ENCODE measurements around the gene SF3B5. TPM values are rescaled to one million over a fixed set of nuclear protein-coding genes. Genes with fewer than 3 reads are reported as not detected.

Gene SF3B5
- total RNA-seq, 4 donors from 2014 or later = 60.2 to 187 (median 101) TPM

DNA sequence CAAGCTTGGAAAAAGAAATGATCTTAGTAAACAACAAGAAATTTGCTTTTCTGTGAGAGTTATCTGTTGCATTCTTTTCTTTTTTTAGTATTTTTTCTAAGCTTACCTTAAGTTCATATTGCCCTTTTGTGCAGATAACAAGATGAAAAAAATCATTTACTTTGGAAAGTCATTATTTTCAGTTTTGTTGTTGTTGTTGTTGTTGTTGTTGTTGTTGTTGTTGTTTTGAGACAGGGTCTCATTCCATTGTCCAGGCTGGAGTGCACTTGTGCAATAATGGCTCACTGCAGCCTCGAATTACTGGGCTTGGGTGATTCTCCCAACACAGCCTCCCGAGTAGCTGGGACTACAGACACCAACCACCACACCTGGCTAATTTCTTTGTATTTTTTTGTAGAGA lies 46.1 kb upstream of the SF3B5 start:
- TF ChIP-seq EP300 (IDR thresholded peaks at IDR 0.05; ENCODE audit: low read depth) = no peak
- no peak for TF ChIP-seq POLR2A (IDR thresholded peaks at IDR 0.05)
- TF ChIP-seq, protein P1, sequence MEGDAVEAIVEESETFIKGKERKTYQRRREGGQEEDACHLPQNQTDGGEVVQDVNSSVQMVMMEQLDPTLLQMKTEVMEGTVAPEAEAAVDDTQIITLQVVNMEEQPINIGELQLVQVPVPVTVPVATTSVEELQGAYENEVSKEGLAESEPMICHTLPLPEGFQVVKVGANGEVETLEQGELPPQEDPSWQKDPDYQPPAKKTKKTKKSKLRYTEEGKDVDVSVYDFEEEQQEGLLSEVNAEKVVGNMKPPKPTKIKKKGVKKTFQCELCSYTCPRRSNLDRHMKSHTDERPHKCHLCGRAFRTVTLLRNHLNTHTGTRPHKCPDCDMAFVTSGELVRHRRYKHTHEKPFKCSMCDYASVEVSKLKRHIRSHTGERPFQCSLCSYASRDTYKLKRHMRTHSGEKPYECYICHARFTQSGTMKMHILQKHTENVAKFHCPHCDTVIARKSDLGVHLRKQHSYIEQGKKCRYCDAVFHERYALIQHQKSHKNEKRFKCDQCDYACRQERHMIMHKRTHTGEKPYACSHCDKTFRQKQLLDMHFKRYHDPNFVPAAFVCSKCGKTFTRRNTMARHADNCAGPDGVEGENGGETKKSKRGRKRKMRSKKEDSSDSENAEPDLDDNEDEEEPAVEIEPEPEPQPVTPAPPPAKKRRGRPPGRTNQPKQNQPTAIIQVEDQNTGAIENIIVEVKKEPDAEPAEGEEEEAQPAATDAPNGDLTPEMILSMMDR (IDR thresholded peaks at IDR 0.05) = no peak
- no peak for TF ChIP-seq POLR2AphosphoS5 (IDR thresholded peaks at IDR 0.05)
- H3K27me3 ChIP-seq = no peaks in the 10 kb centered on the region
- H3K9me3 ChIP-seq = no peaks in the 10 kb centered on the region
- DNase-seq = no peak
- 79 to 89% methylated on average over 2 of the region's 2 CpGs for WGBS, 2 donors (ENCODE audit: low coverage in 1 of 2)
- H3K27ac ChIP-seq = no peak overlapping the region
- H3K36me3 ChIP-seq = no peaks in the 10 kb centered on the region
- in situ Hi-C loops (cut with MboI; ENCODE audit: low pct_ligation_motif_present in 1 of 4, low pct_unique_long_range_greater_than_20kb in 1 of 4, low sequenced_read_pairs in 3 of 4) (no loop called here), intact Hi-C loops (cut with DNase I; ENCODE audit: low total_unique reads) (no loop called here)
- no peak overlapping the region for H3K4me3 ChIP-seq
- no peaks in the 10 kb centered on the region for H3K4me1 ChIP-seq

DNA sequence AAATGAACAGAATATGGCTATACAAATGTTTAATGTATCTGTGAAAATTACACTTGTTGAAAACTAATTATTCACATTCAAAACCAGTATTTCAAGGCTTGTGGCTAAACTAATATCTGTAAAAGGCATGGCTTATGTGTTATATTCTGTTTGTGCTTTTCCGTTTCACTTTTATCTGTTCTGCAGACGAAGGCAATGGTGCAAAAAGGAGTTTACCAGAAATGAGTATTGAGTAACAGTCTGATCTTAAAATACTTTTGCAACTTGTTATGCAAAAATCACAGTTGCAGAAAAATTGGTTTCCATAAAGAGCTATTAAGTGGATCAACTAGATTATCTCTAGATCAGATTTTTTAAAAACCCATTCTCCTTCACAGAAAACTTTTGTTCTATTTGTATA lies 45.5 kb upstream of the SF3B5 start:
- TF ChIP-seq POLR2AphosphoS5 (IDR thresholded peaks at IDR 0.05) = no peak
- TF ChIP-seq, protein P1 (IDR thresholded peaks at IDR 0.05) = no peak
- no peak for TF ChIP-seq EP300 (IDR thresholded peaks at IDR 0.05; ENCODE audit: low read depth)
- TF ChIP-seq POLR2A (IDR thresholded peaks at IDR 0.05) = no peak
- intact Hi-C loops (cut with DNase I; ENCODE audit: low total_unique reads) = no loop called here
- DNase-seq = no peak
- Histone ChIP-seq H3K4me1 (no peaks in the 10 kb centered on the region), H3K27me3 (no peaks in the 10 kb centered on the region), H3K27ac (no peak overlapping the region), H3K36me3 (no peaks in the 10 kb centered on the region), H3K4me3 (no peak overlapping the region), H3K9me3 (no peaks in the 10 kb centered on the region)
- WGBS, 2 donors (ENCODE audit: low coverage in 1 of 2) = 74 to 85% methylated on average over 2 of the region's 2 CpGs
- in situ Hi-C loops (cut with MboI; ENCODE audit: low pct_ligation_motif_present in 1 of 4, low pct_unique_long_range_greater_than_20kb in 1 of 4, low sequenced_read_pairs in 3 of 4) = no loop called here

DNA sequence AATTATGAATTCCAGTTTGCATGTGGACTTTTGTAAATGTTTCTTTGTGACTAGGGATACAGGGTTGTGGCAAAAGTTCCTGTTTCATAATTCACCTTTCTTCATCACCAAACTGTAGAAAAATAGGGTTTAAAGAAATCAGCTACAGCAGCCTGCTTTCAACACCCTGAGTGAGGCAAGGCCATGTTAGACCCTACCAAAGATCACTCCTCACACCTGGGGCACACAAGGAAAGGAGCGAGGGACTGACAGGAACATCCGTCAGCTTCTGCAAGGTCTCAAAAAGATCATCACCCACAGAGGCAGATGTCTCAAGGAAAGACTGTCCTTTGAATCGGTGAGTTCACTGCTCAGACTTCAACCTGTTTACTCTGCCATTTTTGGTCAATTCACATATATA lies 44.4 kb upstream of the SF3B5 start:
- TF ChIP-seq POLR2A (IDR thresholded peaks at IDR 0.05) (no peak), POLR2AphosphoS5 (IDR thresholded peaks at IDR 0.05) (no peak), EP300 (IDR thresholded peaks at IDR 0.05; ENCODE audit: low read depth) (no peak)
- TF ChIP-seq, protein P1 (IDR thresholded peaks at IDR 0.05) = no peak
- Histone ChIP-seq H3K9me3 (no peaks in the 10 kb centered on the region), H3K36me3 (no peaks in the 10 kb centered on the region), H3K4me1 (no peaks in the 10 kb centered on the region), H3K4me3 (no peak overlapping the region), H3K27me3 (no peaks in the 10 kb centered on the region), H3K27ac (no peak overlapping the region)
- intact Hi-C loops (cut with DNase I; ENCODE audit: low total_unique reads) = no loop called here
- DNase-seq = no peak
- in situ Hi-C loops (cut with MboI; ENCODE audit: low pct_ligation_motif_present in 1 of 4, low pct_unique_long_range_greater_than_20kb in 1 of 4, low sequenced_read_pairs in 3 of 4) = no loop called here
- 80 to 95% methylated on average over 1 to 3 of the region's 3 CpGs for WGBS, 2 donors (ENCODE audit: low coverage in 1 of 2)

DNA sequence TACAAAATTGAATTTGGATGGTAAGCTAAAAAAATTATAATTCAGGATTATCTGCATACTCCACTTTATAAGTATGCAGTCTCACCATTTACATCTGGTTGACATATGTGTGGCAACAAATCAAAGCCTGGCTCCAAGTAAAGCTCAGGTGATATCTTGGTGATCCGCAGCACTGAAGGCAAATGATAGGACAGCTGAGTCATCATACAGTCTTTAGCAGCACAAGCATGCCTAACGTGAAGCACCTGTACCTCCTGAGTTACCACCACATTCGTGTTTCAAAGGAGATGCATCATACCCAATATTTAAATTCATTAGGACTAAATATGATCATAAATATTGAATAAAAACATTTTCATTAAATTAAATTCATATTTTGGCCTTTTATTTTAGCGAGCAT lies 43.2 kb upstream of the SF3B5 start:
- no peaks in the 10 kb centered on the region for H3K9me3 ChIP-seq
- no peaks in the 10 kb centered on the region for H3K36me3 ChIP-seq
- no peak overlapping the region for H3K27ac ChIP-seq
- H3K4me1 ChIP-seq = no peaks in the 10 kb centered on the region
- 85 to 91% methylated on average over 4 of the region's 4 CpGs for WGBS, 2 donors (ENCODE audit: low coverage in 1 of 2)
- no peaks in the 10 kb centered on the region for H3K27me3 ChIP-seq
- no peak for DNase-seq
- H3K4me3 ChIP-seq = no peak overlapping the region
- no peak for TF ChIP-seq POLR2A (IDR thresholded peaks at IDR 0.05)
- TF ChIP-seq EP300 (IDR thresholded peaks at IDR 0.05; ENCODE audit: low read depth) = no peak
- TF ChIP-seq POLR2AphosphoS5 (IDR thresholded peaks at IDR 0.05) = no peak
- TF ChIP-seq, protein P1 (IDR thresholded peaks at IDR 0.05) = no peak
- in situ Hi-C loops (cut with MboI; ENCODE audit: low pct_ligation_motif_present in 1 of 4, low pct_unique_long_range_greater_than_20kb in 1 of 4, low sequenced_read_pairs in 3 of 4) (no loop called here), intact Hi-C loops (cut with DNase I; ENCODE audit: low total_unique reads) (no loop called here)

All from transverse colon (tissue), 4 donors.